ENCODE measurements around the gene MCU. TPM values are rescaled to one million over a fixed set of nuclear protein-coding genes. Genes with fewer than 3 reads are reported as not detected.

The MCU gene
- total RNA-seq, 1 donor from 2014 or later, result 27.0 TPM

DNA sequence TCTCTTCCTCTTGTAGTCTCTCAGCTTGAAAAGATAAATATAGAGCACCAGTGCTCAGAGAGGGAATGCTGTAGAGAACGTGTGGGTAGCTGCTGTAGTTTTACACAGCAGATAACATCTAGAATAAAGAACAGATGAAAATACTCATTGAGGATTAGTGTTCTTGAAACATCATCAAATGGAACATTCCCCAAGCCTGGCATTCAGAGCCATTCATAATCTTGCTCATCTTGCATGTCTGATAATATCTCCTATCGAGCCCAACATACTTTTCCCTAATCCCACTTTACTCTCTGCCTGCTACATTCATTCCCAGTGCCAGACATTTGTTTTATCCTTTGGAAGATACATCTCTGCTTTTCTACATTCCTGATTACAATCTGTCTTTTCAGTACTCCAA lies 35.2 kb downstream of the MCU start:
- Mint-ChIP-seq H3K27ac (no peak overlapping the region), H3K27me3 (no peaks in the 10 kb centered on the region), H3K4me1 (ENCODE audit: unreplicated experiment) (peaks cover 6% of the 10 kb centered on the region), H3K4me3 (no peak overlapping the region), H3K9me3 (no peaks in the 10 kb centered on the region), H3K36me3 (peaks cover 12% of the 10 kb centered on the region)
- TF ChIP-seq CTCF (conservative IDR thresholded peaks at IDR 0.05), result no peak
- DNase-seq (ENCODE audit: extremely low spot score, unreplicated experiment), result no peak

GRCh38 chr10:72728462-72728861 lies 36.5 kb downstream of the MCU start:
- Mint-ChIP-seq H3K27ac (no peak overlapping the region), H3K27me3 (no peaks in the 10 kb centered on the region), H3K9me3 (no peaks in the 10 kb centered on the region), H3K4me1 (ENCODE audit: unreplicated experiment) (peaks cover 6% of the 10 kb centered on the region), H3K4me3 (no peak overlapping the region), H3K36me3 (peaks cover 12% of the 10 kb centered on the region)
- no peak for DNase-seq (ENCODE audit: extremely low spot score, unreplicated experiment)
- TF ChIP-seq CTCF (conservative IDR thresholded peaks at IDR 0.05), result no peak

DNA sequence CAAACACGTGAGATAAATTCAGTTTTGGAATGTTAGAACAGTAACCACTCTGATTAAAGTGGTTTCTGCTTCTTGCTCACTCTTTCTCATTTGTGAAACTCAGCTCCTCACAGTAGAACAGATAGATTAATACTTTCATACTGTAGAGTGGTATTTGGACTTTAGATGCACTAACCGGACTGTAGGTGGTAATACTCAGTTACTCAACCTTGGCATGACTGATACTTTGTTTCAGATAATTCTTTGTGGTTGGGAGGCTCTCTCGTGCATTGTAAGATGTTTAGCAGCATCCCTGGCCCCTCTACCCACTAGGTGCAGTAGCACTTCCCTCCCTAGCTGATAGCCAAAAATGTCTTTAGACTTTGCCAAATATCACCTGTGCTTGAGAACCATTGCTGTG lies 37.6 kb downstream of the MCU start:
- H3K9me3 Mint-ChIP-seq, result no peaks in the 10 kb centered on the region
- no peaks in the 10 kb centered on the region for H3K27me3 Mint-ChIP-seq
- no peak overlapping the region for H3K27ac Mint-ChIP-seq
- peaks cover 6% of the 10 kb centered on the region for H3K36me3 Mint-ChIP-seq
- H3K4me3 Mint-ChIP-seq, result no peak overlapping the region
- no peak for TF ChIP-seq CTCF (conservative IDR thresholded peaks at IDR 0.05)
- DNase-seq (ENCODE audit: extremely low spot score, unreplicated experiment), result no peak
- peaks cover 6% of the 10 kb centered on the region for H3K4me1 Mint-ChIP-seq (ENCODE audit: unreplicated experiment)

DNA sequence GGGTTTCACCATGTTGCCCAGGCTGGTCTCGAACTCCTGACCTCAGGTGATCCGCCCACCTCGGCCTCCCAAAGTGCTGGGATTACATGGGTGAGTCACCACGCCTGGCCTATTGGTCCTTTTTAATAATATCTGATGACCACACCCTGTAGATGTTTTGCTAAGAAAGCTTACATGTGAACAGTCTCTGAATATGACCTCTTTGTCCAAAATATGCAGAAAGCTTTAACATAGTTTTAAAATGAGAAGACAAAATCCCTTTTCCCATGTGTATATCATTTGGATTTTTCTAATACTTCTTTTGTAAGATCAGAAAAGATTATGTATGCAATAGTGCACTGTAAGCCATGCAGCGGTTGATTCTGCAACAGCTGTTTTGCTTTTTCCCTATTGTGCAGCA lies 38.5 kb downstream of the MCU start:
- no peak for DNase-seq (ENCODE audit: extremely low spot score, unreplicated experiment)
- no peak overlapping the region for H3K4me3 Mint-ChIP-seq

DNA sequence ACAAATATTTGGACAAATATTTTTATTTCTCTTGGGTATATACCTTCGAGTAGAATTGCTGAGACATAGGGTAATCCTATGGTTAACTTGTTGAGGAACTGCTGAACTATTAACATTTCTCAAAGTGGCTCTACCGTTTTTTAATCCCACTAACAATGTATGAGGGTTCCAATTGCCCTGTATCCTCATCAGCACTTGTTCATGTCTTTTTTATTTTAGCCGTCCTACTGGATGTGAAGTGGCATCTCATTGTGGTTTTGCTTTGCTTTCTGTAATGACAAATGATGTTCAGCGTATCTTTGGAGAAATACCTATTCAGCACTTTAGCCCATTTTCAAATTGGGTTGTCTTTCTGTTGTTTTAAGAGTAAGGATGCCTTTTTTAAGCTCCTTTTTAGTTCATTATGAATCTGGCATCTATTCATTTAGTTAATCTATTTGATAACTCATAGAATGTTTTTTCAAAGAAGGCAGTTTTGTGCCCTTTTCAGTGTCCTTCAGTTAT lies 40.0 kb downstream of the MCU start:
- H3K4me3 Mint-ChIP-seq, result no peak overlapping the region
- no peak overlapping the region for H3K27ac Mint-ChIP-seq
- no peak for TF ChIP-seq CTCF (conservative IDR thresholded peaks at IDR 0.05)
- no peaks in the 10 kb centered on the region for H3K9me3 Mint-ChIP-seq
- peaks cover 4% of the 10 kb centered on the region for H3K36me3 Mint-ChIP-seq
- H3K4me1 Mint-ChIP-seq (ENCODE audit: unreplicated experiment), result peaks cover 22% of the 10 kb centered on the region
- no peak for DNase-seq (ENCODE audit: extremely low spot score, unreplicated experiment)
- no peaks in the 10 kb centered on the region for H3K27me3 Mint-ChIP-seq

More for the DNA sequence above, 38.5 kb downstream of the MCU start:
- H3K4me1 Mint-ChIP-seq (ENCODE audit: unreplicated experiment), result peaks cover 11% of the 10 kb centered on the region
- H3K27ac Mint-ChIP-seq, result no peak overlapping the region
- no peaks in the 10 kb centered on the region for H3K27me3 Mint-ChIP-seq
- H3K36me3 Mint-ChIP-seq, result peaks cover 4% of the 10 kb centered on the region
- H3K9me3 Mint-ChIP-seq, result no peaks in the 10 kb centered on the region
- no peak for TF ChIP-seq CTCF (conservative IDR thresholded peaks at IDR 0.05)

DNA sequence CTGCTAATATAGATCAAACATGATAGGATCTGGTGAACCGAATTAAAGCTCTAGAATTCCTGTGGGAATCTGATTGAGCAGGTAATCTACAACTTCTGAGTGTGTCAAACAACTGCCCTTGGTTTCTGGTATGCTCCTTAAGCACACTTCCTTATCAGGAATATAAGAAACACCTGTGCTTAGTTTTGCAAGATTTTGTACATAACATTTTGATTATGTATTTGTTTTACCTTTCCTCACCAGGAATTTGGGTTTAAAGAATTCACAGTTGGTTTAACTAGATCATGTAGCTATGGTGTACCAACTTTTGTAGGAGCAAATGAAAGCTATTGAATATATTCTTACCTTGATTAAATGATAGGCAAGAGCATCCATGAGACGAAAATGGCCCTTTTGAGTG lies 40.6 kb downstream of the MCU start:
- Mint-ChIP-seq H3K4me3 (no peak overlapping the region), H3K4me1 (ENCODE audit: unreplicated experiment) (peaks cover 16% of the 10 kb centered on the region), H3K27me3 (no peaks in the 10 kb centered on the region), H3K9me3 (no peaks in the 10 kb centered on the region), H3K36me3 (peaks cover 4% of the 10 kb centered on the region), H3K27ac (no peak overlapping the region)
- no peak for DNase-seq (ENCODE audit: extremely low spot score, unreplicated experiment)
- TF ChIP-seq CTCF (conservative IDR thresholded peaks at IDR 0.05), result no peak

Data from type B pancreatic cell (in vitro differentiated cells).